OCI-LY3 (cell line): ENCODE data around the gene MESP2.
A peak's percentile ranks its signal among the peaks of the same experiment; 100 is the strongest.

Experiments used
- H2AFZ ChIP-seq: fragments of 200-600, 300-600 bp; shearing (Covaris generic); 2 replicates; pipeline ENCODE4 v1.6.0; 2014; ENCODE audit warnings: antibody characterized with exemption, low read depth, low read length
- H3K27ac ChIP-seq: fragments of 200-600, 300-600 bp; sonication (generic); 2 replicates; pipeline ENCODE4 v1.5.1; 2014; ENCODE audit warnings: mild to moderate bottlenecking, low read length, moderate library complexity, mixed read lengths
- H3K27me3 ChIP-seq: fragments of 200-600, 300-600 bp; sonication (generic); 2 replicates; pipeline ENCODE4 v1.6.1; 2014; ENCODE audit warnings: low read depth, low read length, mixed read lengths
- H3K36me3 ChIP-seq: fragments of 200-600, 300-600 bp; sonication (generic); replicated peaks from 2 replicates; pipeline ENCODE3; 2014; ENCODE audit warnings: low read depth, low read length, mixed read lengths
- H3K4me1 ChIP-seq: fragments of 300-600, 200-600 bp; sonication (generic); 2 replicates; pipeline ENCODE4 v1.6.1; 2014; ENCODE audit warnings: low read length, mixed read lengths
- H3K4me2 ChIP-seq: fragments of 200-600, 300-600 bp; sonication (generic); 2 replicates; pipeline ENCODE4 v1.6.1; 2014; ENCODE audit warnings: low read length, mixed read lengths
- H3K4me3 ChIP-seq: fragments of 300-600, 200-600 bp; sonication (generic); 2 replicates; pipeline ENCODE4 v1.5.1; 2014; ENCODE audit warnings: antibody characterized with exemption, mild to moderate bottlenecking, low read length, moderate library complexity
- H3K79me2 ChIP-seq: fragments of 300-600, 200-600 bp; shearing (Covaris generic); 2 replicates; pipeline ENCODE4 v1.6.1; 2014; ENCODE audit warnings: mild to moderate bottlenecking, low read length, mixed read lengths
- H3K9ac ChIP-seq: fragments of 300-600, 200-600 bp; shearing (Covaris generic); 2 replicates; pipeline ENCODE4 v1.6.0; 2014; ENCODE audit warnings: mild to moderate bottlenecking, low read length, moderate library complexity
- H3K9me3 ChIP-seq: fragments of 200-600, 300-600 bp; shearing (Covaris generic); 2 replicates; pipeline ENCODE4 v1.6.1; 2014; ENCODE audit warnings: low read length, mixed read lengths; ENCODE audit not compliant: insufficient read depth
- H4K20me1 ChIP-seq: fragments of 200-600, 300-600 bp; sonication (generic); 2 replicates; pipeline ENCODE4 v1.6.1; 2016; ENCODE audit warnings: low read length, mixed read lengths; ENCODE audit not compliant: insufficient read depth
- EZH2phosphoT487 ChIP-seq: fragments of 200-600 bp; shearing (Covaris generic); IDR thresholded peaks from 2 replicates; pipeline ENCODE4 v1.6.1; 2018; ENCODE audit warnings: antibody characterized with exemption, mixed run types, low read depth
- TF ChIP-seq, protein P1 (sequence below): fragments of 200-600, 300-600 bp; sonication (generic); IDR thresholded peaks from 2 replicates; pipeline ENCODE4 v1.5.1; 2014; ENCODE audit warnings: antibody characterized with exemption, low read length, low read depth

MESP2 gene

DNA sequence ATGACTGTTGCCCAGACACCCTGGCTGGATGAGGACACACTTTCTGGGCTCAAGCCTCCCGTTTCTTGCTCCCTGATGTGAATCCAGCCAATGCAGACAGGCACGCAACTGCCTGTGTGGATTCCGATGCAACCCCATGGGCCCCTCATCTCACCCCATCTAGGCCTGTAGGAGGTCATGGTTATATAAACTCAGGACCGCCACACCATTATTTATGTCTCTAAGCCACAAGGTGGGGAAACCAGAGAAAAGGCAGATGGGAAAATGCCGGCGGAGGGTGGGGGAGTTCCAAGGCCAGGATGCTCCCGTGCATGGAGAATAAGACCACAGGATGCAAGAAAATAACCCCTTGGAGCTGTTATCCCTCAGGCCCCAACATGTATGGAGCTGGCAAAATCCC lies 27.1 kb upstream of the MESP2 start:
- Histone ChIP-seq H3K4me3 (no peak overlapping the region), H3K4me1 (peaks cover 13% of the 10 kb centered on the region), H3K9ac (no peak overlapping the region), H2AFZ (no peak overlapping the region), H3K27ac (no peak overlapping the region), H4K20me1 (no peaks in the 10 kb centered on the region), H3K27me3 (no peaks in the 10 kb centered on the region), H3K9me3 (no peaks in the 10 kb centered on the region), H3K4me2 (no peak overlapping the region), H3K79me2 (peaks cover 5% of the 10 kb centered on the region), H3K36me3 (no peaks in the 10 kb centered on the region)
- TF ChIP-seq, protein P1, sequence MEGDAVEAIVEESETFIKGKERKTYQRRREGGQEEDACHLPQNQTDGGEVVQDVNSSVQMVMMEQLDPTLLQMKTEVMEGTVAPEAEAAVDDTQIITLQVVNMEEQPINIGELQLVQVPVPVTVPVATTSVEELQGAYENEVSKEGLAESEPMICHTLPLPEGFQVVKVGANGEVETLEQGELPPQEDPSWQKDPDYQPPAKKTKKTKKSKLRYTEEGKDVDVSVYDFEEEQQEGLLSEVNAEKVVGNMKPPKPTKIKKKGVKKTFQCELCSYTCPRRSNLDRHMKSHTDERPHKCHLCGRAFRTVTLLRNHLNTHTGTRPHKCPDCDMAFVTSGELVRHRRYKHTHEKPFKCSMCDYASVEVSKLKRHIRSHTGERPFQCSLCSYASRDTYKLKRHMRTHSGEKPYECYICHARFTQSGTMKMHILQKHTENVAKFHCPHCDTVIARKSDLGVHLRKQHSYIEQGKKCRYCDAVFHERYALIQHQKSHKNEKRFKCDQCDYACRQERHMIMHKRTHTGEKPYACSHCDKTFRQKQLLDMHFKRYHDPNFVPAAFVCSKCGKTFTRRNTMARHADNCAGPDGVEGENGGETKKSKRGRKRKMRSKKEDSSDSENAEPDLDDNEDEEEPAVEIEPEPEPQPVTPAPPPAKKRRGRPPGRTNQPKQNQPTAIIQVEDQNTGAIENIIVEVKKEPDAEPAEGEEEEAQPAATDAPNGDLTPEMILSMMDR, result no peak
- no peak for TF ChIP-seq EZH2phosphoT487

DNA sequence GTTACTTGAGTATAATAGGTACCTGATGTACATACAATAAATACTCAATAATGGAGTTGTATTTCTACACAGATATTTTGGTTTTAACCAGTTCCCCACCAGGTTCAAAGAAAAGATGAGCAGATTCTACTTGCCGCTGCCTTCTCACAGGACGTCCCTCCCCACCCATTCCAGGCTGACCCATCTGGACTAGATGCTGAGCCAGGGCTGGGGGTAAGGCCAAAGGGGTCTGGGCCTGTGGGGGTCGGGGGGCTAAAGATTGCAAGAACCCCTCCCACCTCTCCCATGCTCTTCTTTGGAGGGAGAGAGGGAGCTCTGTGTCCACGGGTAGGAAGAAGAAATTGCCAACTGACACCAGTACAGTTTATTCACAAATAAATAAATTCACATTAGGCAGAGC lies 26.6 kb upstream of the MESP2 start:
- no peak for TF ChIP-seq EZH2phosphoT487
- TF ChIP-seq, protein P1, result no peak
- no peak overlapping the region for H3K27ac ChIP-seq
- H3K4me3 ChIP-seq, result peak overlapping the region; percentile 84
- peak overlapping the region; percentile 87; the same call in 1 of the 2 replicates for H3K9ac ChIP-seq
- no peak overlapping the region for H2AFZ ChIP-seq
- peaks cover 5% of the 10 kb centered on the region for H3K79me2 ChIP-seq
- H3K4me1 ChIP-seq, result peaks cover 13% of the 10 kb centered on the region
- no peaks in the 10 kb centered on the region for H3K9me3 ChIP-seq
- H3K36me3 ChIP-seq, result no peaks in the 10 kb centered on the region
- no peaks in the 10 kb centered on the region for H4K20me1 ChIP-seq
- no peaks in the 10 kb centered on the region for H3K27me3 ChIP-seq
- peak overlapping the region; percentile 90 for H3K4me2 ChIP-seq

DNA sequence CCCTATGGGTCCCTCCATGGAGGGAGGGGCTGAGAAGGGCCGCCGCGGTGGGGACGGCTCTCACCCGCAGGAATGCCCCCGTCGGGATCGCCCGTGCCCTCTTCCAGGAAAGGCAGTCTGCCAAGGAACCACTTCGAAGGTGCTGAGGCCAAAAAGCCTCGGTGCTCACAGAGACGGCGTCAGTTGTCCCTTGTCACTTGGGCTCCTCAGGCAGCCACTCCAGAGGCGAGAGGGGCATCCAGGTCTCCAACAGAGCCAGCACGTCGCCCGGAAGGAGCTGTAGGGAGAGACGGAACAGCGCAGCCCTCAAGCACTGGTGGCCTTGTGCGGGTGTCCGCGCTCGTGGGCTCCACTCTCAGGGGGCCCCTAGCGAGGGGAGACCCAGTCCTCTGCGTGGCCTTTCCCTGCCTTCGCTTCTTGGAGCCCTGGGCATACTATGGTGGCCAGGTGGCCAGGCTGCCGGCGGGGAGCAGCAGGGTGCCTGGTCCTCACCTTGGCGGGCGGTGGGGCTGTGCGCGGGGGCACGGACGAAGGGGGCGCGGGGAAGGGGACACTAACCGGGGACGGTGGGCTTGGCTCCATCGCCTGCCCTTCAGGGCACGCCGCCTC lies 26.1 kb upstream of the MESP2 start:
- Histone ChIP-seq H3K36me3 (no peaks in the 10 kb centered on the region), H4K20me1 (no peaks in the 10 kb centered on the region), H3K9ac (peak overlapping the region; percentile 87), H3K4me3 (peak overlapping the region; percentile 84), H2AFZ (peak overlapping the region; percentile 62), H3K79me2 (peaks cover 5% of the 10 kb centered on the region), H3K27ac (peak overlapping the region; percentile 41), H3K4me1 (peaks cover 13% of the 10 kb centered on the region), H3K4me2 (peak overlapping the region; percentile 90), H3K27me3 (no peaks in the 10 kb centered on the region), H3K9me3 (no peaks in the 10 kb centered on the region)
- TF ChIP-seq, protein P1, result no peak
- TF ChIP-seq EZH2phosphoT487, result no peak

DNA sequence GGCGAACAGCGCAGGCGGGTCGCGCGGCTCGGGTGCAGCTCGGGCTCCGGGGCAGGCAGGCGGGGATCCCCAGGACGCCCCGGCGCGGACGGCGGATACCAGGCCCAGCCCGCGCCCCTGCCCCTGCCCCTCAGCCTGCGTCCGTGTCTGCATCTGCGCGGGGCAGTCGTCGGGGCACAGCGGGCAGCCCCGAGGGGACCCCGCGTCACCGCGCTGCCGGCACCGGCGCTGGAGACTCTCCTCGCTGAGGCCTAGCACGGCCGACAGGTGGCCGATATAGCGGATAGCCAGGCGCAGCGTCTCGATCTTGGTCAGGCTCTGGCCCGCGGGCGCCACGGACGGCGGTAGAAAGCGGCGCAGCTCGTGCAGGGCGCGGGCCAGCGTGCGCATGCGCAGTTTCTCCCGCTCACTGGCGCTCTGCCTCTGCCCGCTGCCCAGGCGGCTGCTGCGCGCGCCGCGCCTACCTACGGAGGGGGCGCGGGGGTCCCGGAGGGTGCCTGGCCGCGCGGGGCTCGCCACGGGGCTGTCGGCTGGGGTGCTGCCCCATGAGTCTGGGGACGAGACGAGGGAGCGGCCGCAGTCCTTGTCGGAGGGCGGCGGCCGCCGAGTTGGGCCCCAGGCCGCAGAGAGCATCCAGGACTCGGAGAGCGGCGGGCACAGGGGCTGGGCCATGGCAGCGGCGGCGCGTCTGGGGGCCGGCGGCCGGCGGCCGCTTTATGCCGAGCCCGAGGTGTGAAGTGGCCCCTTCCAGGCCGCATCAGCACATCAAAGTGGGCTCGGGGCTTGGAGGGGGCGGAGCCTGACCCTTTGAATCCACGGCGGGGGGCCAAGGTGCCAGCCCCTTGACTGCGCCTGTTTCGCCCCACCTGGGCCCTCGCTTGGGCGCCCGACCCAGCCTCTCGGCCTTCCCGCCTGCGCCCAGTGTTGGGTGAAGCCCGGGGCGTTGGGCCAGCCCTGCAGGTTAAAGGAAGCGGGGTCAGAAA lies 25.3 kb upstream of the MESP2 start, which contains the start of gene MESP1:
TSS of gene MESP1 (minus strand) at position 690 of the 983 bp plus-strand sequence. CDS start at position 672, 18 bp downstream.
- Histone ChIP-seq H4K20me1 (no peaks in the 10 kb centered on the region), H3K27ac (peak within 1 kb of the TSS; percentile 49), H3K4me1 (peaks cover 13% of the 10 kb centered on the region), H3K4me3 (peak within 1 kb of the TSS; percentile 84), H3K27me3 (no peaks in the 10 kb centered on the region), H3K9me3 (no peaks in the 10 kb centered on the region), H3K4me2 (peak within 1 kb of the TSS; percentile 90), H3K9ac (peak within 1 kb of the TSS; percentile 87), H3K36me3 (no peaks in the 10 kb centered on the region), H3K79me2 (peaks cover 5% of the 10 kb centered on the region), H2AFZ (peak within 1 kb of the TSS; percentile 62)
- TF ChIP-seq, protein P1, result peak; percentile 55
- TF ChIP-seq EZH2phosphoT487, result no peak
